AG04450 (cell line): ENCODE data around the gene CDK6. TPM values are rescaled to one million over a fixed set of nuclear protein-coding genes. Genes with fewer than 3 reads are reported as not detected.

Experiments used
- CTCF ChIA-PET: fragments of 300-600, 350-600 bp; formaldehyde crosslinking; extraction: SDS; loops from one replicate; lab custom pipeline; 2022; ENCODE audit warnings: antibody characterized with exemption, inconsistent platforms; lab: Charles Lee
- POLR2A ChIA-PET: fragments of 350-600 bp; formaldehyde crosslinking; extraction: SDS; loops from one replicate; lab custom pipeline; 2021; ENCODE audit warnings: antibody characterized with exemption, inconsistent platforms; lab: Yijun Ruan, JAX
- DNase-seq: peaks from one replicate; pipeline ENCODE4 v3.0.0-alpha.2; 2011; ENCODE audit warnings: low read depth, low spot score
- H3K27ac ChIP-seq: one replicate; pipeline ENCODE4 v1.5.1; 2012; ENCODE audit warnings: low read depth, low read length, control low read depth
- H3K27me3 ChIP-seq: one replicate; pipeline ENCODE4 v1.6.0; 2012; ENCODE audit warnings: low read length; ENCODE audit not compliant: control insufficient read depth, insufficient read depth
- H3K4me3 ChIP-seq: 2 replicates; pipeline ENCODE4 v1.5.1; 2011; ENCODE audit warnings: mild to moderate bottlenecking, low read depth, low read length, control low read depth
- H3K9me3 ChIP-seq: 2 replicates; pipeline ENCODE4 v1.5.1; 2012; ENCODE audit warnings: low read length; ENCODE audit not compliant: control insufficient read depth, insufficient read depth
- polyA plus RNA-seq: library from polyadenylated mRNA; depleted of rRNA; stranded (reverse); fragments of >200 nt; gene quantifications from 2 replicates; pipeline ENCODE4 v1.2.3, GENCODE V29; 2011
- TF ChIP-seq, protein P1 (sequence below): IDR thresholded peaks from 2 replicates; pipeline ENCODE4 v1.5.1; 2011; ENCODE audit warnings: low read depth, low read length, control low read depth, inconsistent platforms

Gene CDK6
- polyA plus RNA-seq, 1 experiment = 40.6 TPM

DNA sequence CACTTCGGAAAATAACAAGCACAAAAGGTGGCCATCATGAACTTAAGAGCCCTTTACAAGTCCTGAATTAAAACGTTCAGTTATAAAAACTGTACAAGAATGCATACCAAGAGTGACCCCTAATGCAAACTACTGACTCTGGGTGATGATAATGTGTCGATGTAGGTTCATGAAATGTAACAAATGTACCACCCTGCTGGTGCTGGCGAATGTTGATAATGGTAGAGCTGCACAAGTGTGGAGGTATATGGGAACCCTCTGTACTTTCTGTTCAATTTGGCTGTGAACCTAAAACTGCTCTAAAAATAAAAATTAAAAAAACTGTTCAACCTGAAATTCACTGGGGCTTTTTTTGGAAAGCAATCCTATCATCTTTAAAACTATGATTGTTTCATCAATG, 249.5 kb downstream of the CDK6 start:
- ChIA-PET POLR2A (no interaction called here), CTCF (interaction anchor here (0.8 kb wide), 1 partner anchor 58 kb away, joined by 3 read pairs; the partner anchor contains the start of genes PEX1 and RBM48)
- no peaks in the 10 kb centered on the region for H3K27me3 ChIP-seq
- TF ChIP-seq, protein P1, sequence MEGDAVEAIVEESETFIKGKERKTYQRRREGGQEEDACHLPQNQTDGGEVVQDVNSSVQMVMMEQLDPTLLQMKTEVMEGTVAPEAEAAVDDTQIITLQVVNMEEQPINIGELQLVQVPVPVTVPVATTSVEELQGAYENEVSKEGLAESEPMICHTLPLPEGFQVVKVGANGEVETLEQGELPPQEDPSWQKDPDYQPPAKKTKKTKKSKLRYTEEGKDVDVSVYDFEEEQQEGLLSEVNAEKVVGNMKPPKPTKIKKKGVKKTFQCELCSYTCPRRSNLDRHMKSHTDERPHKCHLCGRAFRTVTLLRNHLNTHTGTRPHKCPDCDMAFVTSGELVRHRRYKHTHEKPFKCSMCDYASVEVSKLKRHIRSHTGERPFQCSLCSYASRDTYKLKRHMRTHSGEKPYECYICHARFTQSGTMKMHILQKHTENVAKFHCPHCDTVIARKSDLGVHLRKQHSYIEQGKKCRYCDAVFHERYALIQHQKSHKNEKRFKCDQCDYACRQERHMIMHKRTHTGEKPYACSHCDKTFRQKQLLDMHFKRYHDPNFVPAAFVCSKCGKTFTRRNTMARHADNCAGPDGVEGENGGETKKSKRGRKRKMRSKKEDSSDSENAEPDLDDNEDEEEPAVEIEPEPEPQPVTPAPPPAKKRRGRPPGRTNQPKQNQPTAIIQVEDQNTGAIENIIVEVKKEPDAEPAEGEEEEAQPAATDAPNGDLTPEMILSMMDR = no peak
- H3K9me3 ChIP-seq = peaks cover 3% of the 10 kb centered on the region; the same call in 1 of the 2 replicates
- DNase-seq = no peak
- no peak overlapping the region for H3K4me3 ChIP-seq
- H3K27ac ChIP-seq = no peak overlapping the region

DNA sequence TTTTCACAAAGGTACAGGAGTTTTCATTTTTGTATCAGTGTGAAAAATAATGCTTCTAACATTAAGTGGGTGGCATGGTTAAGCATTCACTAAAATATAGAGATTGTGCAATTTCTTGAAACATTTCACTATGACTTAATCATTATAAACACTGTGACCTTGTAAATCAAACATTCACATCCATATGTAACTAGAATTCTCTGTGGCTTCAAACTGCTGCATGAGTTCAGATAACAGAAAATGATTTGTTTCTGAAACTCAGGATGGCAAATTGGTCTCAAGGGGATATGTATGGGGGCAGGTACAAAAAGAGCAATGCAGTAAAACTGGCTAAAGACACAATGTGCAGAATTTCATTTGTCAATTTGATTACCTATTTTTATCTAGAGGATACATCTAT, 250.0 kb downstream of the CDK6 start:
- Histone ChIP-seq H3K4me3 (no peak overlapping the region), H3K9me3 (peaks cover 3% of the 10 kb centered on the region; the same call in 1 of the 2 replicates), H3K27ac (no peak overlapping the region), H3K27me3 (no peaks in the 10 kb centered on the region)
- DNase-seq = no peak
- TF ChIP-seq, protein P1 = no peak
- CTCF ChIA-PET = interaction anchor here (0.7 to 0.8 kb wide), 2 partner anchors 58 to 246 kb away, joined by 3 read pairs; partner anchors contain the start of genes PEX1 and RBM48
- POLR2A ChIA-PET = no interaction called here

DNA sequence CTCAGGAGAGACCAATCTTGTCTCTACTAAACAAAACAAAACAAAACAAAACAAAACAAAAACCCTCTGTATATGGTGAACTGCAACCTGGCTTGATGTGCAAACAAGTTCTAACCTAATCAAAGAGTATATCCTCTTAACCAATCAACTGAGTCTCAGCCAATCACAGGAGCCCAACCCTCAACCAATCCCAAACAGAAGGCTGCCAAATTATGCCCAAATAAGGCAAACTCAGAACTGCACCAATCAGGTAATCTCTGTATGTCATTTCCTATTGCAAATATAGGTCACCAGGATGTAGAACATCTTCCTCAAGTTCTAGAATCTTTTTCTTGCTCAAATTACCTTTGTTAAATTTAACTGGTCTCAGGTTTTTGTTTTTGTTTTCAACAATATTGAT, 251.4 kb downstream of the CDK6 start:
- H3K4me3 ChIP-seq = no peak overlapping the region
- TF ChIP-seq, protein P1 = no peak
- DNase-seq = no peak
- no peak overlapping the region for H3K27ac ChIP-seq
- CTCF ChIA-PET = no interaction called here
- peaks cover 3% of the 10 kb centered on the region; the same call in 1 of the 2 replicates for H3K9me3 ChIP-seq
- no peaks in the 10 kb centered on the region for H3K27me3 ChIP-seq
- POLR2A ChIA-PET = no interaction called here

DNA sequence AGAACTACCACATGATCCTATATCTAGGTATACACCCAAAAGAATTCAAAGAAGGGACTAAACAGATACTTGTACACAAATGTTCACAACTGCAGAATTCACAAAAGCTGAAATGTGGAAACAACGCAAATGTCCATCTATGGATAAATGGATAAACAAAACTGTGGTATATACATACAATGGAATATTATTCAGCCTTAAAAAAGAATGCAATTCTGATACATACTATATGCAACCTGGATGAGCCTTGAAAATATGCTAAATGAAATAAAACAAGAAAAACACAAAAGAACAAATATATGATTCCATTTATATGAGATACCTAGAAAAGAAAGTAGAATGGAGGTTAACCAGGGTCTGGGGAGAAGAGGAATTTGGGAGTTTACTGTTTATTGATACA, 253.4 kb downstream of the CDK6 start:
- ChIA-PET POLR2A (no interaction called here), CTCF (no interaction called here)
- Histone ChIP-seq H3K27me3 (no peaks in the 10 kb centered on the region), H3K27ac (no peak overlapping the region), H3K4me3 (no peak overlapping the region), H3K9me3 (no peaks in the 10 kb centered on the region)
- no peak for DNase-seq
- TF ChIP-seq, protein P1 = no peak

DNA sequence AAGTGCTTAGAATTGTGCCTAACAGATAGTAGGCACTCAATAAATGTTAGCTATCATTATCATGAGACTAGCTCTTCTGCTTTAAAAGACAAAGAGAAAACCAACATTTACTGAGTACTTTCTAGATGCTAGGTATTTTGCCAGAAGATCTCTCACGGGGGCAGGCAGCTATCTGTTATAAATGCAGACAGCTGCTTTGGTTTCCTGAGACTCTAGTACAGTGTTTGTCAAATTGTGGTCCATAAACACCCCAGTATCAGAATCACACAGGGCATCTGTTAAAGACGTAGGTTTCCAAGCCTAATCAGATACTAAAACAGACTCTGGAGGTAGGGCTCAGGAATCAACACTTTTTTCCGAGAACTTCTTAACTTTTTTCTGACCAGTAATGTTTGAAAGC, 260.1 kb downstream of the CDK6 start:
- Histone ChIP-seq H3K27ac (no peak overlapping the region), H3K4me3 (no peak overlapping the region), H3K27me3 (no peaks in the 10 kb centered on the region), H3K9me3 (no peaks in the 10 kb centered on the region)
- TF ChIP-seq, protein P1 = no peak
- POLR2A ChIA-PET = no interaction called here
- CTCF ChIA-PET = interaction anchor here (0.6 kb wide), 1 partner anchor 130 kb away, joined by 4 read pairs; no protein-coding TSS in a partner anchor
- no peak for DNase-seq
